ENCODE measurements around the gene TACSTD2.
"Not testable (repeated sequence)": the region's sequence is repeated elsewhere in the genome, so short reads cannot be mapped to it uniquely, and the experiment has no call there.

The TACSTD2 gene

DNA sequence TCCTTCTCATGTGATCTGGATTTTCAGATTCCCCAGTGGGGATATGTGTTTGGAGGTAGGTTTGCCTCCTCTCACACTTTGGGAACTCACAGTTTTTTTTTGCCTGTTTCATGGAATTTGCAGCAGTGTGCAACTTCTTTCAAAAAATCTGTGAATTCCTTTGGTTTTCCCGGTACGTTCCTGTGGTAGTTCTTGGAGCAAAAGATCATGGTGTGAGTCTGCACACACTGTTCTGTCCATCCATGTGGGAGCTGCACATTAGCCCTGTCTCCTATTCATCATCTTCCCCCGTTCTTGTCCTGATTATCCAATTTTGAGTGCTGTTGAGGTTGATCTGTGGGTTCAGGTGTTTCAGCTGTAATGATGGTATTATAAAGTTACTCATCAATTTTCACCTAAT is 30.3 kb upstream of the TACSTD2 start:
- DNase-seq = no peak
- no peak overlapping the region for H3K27ac Mint-ChIP-seq
- TF ChIP-seq, protein P1, sequence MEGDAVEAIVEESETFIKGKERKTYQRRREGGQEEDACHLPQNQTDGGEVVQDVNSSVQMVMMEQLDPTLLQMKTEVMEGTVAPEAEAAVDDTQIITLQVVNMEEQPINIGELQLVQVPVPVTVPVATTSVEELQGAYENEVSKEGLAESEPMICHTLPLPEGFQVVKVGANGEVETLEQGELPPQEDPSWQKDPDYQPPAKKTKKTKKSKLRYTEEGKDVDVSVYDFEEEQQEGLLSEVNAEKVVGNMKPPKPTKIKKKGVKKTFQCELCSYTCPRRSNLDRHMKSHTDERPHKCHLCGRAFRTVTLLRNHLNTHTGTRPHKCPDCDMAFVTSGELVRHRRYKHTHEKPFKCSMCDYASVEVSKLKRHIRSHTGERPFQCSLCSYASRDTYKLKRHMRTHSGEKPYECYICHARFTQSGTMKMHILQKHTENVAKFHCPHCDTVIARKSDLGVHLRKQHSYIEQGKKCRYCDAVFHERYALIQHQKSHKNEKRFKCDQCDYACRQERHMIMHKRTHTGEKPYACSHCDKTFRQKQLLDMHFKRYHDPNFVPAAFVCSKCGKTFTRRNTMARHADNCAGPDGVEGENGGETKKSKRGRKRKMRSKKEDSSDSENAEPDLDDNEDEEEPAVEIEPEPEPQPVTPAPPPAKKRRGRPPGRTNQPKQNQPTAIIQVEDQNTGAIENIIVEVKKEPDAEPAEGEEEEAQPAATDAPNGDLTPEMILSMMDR (IDR thresholded peaks at IDR 0.05) = no peak
- no peaks in the 10 kb centered on the region for H3K4me1 Mint-ChIP-seq
- H3K9me3 Mint-ChIP-seq = peaks cover 35% of the 10 kb centered on the region
- peaks cover 10% of the 10 kb centered on the region for H3K27me3 Mint-ChIP-seq (ENCODE audit: low read depth, poor library complexity)
- no peak overlapping the region for H3K4me3 Mint-ChIP-seq
- no peaks in the 10 kb centered on the region for H3K36me3 Mint-ChIP-seq (ENCODE audit: low read depth)

DNA sequence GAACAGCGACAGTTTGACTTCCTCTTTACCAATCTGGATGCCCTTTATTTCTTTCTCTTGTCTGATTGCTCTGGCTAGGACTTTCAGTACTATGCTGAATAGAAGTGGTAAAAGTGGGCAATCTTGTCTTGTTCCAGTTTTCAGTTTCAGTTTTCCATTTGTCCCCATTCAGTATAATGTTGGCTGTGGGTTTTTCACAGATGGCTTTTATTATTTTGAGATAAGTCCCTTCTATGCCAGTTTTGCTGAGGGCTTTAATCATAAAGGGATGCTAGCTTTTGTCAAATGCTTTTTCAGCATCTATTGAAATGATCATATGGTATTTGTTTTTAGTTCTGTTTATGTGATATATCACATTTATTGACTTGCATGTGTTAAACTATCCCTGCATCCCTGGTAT is 24.9 kb upstream of the TACSTD2 start:
- not testable (repeated sequence) for DNase-seq; H3K4me1 Mint-ChIP-seq; H3K27ac Mint-ChIP-seq; H3K36me3 Mint-ChIP-seq (ENCODE audit: low read depth); H3K4me3 Mint-ChIP-seq
- Mint-ChIP-seq H3K27me3 (ENCODE audit: low read depth, poor library complexity) (peaks cover 22% of the 10 kb centered on the region), H3K9me3 (peaks cover 65% of the 10 kb centered on the region)

DNA sequence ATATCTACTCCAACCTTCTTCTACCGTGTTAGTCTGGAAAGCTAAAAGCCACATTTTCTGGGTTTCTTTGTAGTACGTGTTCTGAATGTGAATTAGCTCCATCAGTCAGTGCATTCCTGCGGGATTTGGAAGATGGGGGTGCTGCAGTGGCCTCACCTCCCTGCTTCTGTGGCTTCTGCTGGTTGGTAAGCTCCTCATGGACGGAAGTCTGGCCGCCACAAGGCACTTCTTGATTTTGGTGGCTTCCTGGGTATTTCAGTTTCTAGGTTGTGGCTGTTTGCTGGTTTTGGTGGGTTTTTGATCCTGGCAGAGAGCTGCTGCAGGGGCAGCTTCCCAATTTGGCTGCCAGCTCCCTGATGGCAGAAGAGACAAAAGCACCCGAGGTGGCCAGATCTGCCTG is 20.9 kb upstream of the TACSTD2 start:
- Mint-ChIP-seq H3K27me3 (ENCODE audit: low read depth, poor library complexity) (peaks cover 20% of the 10 kb centered on the region), H3K9me3 (peaks cover 36% of the 10 kb centered on the region), H3K36me3 (ENCODE audit: low read depth) (no peaks in the 10 kb centered on the region), H3K27ac (no peak overlapping the region), H3K4me3 (no peak overlapping the region), H3K4me1 (peaks cover 24% of the 10 kb centered on the region)
- no peak for DNase-seq
- TF ChIP-seq, protein P1 (IDR thresholded peaks at IDR 0.05) = no peak

DNA sequence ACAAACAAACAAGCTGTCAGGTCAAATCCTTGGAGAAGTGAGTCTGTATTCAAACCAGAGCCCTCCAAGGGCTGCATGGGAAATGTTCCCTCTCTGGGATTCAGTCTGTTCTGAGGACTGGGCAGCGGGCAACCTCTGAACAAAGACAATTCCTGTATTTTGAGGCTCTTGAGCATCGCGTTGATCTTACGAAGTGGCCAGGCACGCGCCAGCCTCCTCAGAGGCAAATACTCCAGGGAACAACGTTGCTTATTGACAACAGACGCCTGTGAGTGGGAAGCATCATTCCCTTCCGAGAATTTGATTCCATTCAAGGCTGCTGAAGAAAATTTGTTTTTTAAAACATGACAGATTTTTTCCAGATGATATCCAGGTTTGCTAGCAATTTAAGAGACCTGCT is 20.0 kb upstream of the TACSTD2 start:
- peaks cover 22% of the 10 kb centered on the region for H3K27me3 Mint-ChIP-seq (ENCODE audit: low read depth, poor library complexity)
- DNase-seq = no peak
- H3K4me3 Mint-ChIP-seq = no peak overlapping the region
- H3K36me3 Mint-ChIP-seq (ENCODE audit: low read depth) = no peaks in the 10 kb centered on the region
- peaks cover 27% of the 10 kb centered on the region for H3K9me3 Mint-ChIP-seq
- TF ChIP-seq, protein P1 (IDR thresholded peaks at IDR 0.05) = no peak
- H3K27ac Mint-ChIP-seq = no peak overlapping the region
- H3K4me1 Mint-ChIP-seq = peaks cover 33% of the 10 kb centered on the region

DNA sequence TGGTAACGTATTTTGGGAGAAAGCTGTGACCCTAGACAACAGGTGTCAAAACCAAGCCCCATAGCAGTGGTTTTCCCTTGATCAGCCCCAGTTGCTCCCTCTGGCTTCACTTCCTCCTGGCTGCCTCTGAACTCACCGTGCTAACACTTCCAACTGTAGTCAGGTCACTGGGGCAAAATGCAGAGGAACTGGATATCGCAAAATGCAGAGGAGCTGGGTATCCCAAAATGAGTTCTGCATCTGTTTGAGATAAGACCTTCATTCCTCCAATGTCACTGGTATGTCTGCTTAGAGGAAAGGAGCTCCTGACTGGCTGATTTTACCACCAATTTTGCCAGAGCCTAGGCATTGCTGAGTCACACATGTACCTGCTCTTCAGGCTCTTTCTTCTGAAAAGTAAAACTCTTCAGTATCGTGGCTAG is 19.6 kb upstream of the TACSTD2 start:
- H3K9me3 Mint-ChIP-seq = peaks cover 23% of the 10 kb centered on the region
- H3K4me1 Mint-ChIP-seq = peaks cover 36% of the 10 kb centered on the region
- H3K27ac Mint-ChIP-seq = no peak overlapping the region
- no peak overlapping the region for H3K4me3 Mint-ChIP-seq
- no peak for DNase-seq
- no peaks in the 10 kb centered on the region for H3K36me3 Mint-ChIP-seq (ENCODE audit: low read depth)
- TF ChIP-seq, protein P1 (IDR thresholded peaks at IDR 0.05) = no peak
- H3K27me3 Mint-ChIP-seq (ENCODE audit: low read depth, poor library complexity) = peaks cover 22% of the 10 kb centered on the region

DNA sequence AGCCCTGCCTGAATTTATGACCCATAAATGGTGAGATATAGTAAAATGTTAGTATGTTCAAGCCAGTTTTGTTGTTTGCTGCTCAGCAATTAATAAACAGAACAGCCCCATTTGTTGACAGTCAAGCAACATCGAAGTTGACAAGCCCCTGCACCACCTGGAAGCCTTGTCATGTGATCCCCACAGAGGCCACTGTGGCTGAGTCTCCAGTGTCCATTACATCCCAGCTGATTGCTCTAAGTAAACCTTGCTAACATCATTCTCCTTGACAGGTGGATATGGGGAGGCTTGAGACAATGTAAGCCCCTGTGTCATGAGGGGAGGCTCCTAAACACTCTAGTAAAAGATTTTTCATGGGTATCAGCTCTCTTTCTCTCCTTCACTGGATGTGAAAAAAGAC is 17.5 kb upstream of the TACSTD2 start:
- Mint-ChIP-seq H3K27me3 (ENCODE audit: low read depth, poor library complexity) (peaks cover 23% of the 10 kb centered on the region), H3K4me3 (no peak overlapping the region), H3K9me3 (peaks cover 4% of the 10 kb centered on the region), H3K4me1 (peaks cover 36% of the 10 kb centered on the region), H3K27ac (no peak overlapping the region), H3K36me3 (ENCODE audit: low read depth) (no peaks in the 10 kb centered on the region)
- TF ChIP-seq, protein P1 (IDR thresholded peaks at IDR 0.05) = no peak
- DNase-seq = no peak

Measured in nephron progenitor cell (in vitro differentiated cells).